GM19328 (cell line): Measurements from ENCODE around the gene RBM20.
"Not testable (repeated sequence)": the region's sequence is repeated elsewhere in the genome, so short reads cannot be mapped to it uniquely, and the experiment has no call there.

ENCODE experiments used
- ATAC-seq: cut with Tn5 transposase; IDR thresholded peaks from one replicate; pipeline ENCODE4 v1.9.1; 2021; ENCODE audit warnings: mild to moderate bottlenecking, moderate library complexity; ENCODE audit not compliant: unreplicated experiment

Gene RBM20

DNA sequence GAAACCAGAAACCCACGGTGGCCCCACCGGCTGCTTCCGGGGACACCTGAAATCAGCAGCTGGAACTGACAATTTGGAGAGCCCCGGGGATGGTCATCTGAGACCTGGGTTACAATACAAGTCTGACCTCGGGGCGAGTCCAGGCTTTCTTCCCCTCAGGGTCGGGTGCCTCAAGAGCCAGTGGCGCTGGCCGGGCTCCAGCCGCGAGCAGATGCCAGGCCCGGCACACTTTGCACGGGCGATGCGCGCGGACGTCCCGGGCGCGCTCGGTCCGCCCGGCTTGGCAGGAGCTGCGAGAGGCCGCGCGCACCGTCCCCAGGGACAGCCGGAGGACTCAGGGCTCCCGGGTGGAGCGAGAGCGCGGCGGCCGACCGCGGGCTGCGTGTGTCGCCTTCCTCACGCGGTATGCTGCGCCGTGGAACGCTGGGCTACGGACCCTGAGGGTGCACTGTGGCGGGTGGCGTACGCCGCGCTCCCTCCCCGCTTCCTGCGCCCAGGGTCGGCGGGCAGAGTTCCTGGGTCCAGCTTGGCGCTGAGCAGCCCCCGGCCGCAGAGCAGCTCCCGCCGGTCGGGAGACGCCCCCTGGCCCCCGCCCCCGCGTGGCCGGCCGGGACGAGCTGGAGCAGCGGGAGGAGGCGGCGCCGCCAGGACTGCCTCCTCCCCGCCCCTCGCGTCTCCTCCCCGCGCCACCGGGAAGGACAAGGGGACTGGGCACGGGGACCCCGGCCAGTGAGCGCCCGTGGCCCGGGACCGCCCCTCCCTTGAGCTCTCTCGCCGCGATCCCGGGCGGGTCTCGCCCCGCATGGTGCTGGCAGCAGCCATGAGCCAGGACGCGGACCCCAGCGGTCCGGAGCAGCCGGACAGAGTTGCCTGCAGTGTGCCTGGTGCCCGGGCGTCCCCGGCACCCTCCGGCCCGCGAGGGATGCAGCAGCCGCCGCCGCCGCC, at the start of gene RBM20:
RBM20 (plus strand) TSS at position 684 of the 945 bp plus-strand sequence; CDS start at position 803, 119 bp downstream.
- no peak for ATAC-seq

DNA sequence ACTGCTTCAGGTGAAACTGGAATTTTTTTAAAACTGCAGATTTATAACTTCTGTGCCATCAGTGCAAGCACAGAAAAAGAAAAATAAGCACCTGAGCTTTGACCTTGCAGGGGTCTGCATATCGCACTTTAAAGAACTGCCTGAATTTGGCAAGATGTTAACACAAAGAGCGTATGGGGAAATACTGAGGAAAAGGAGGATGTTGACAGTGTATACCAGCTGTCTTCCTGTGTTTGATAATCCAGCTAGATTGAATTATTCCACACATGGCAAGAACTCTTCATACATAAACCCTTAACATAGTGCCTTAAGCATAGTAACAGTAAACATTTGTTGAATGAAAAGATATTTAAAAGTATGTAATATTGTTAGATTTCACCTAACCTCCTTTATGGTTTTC, 46.7 kb upstream of the RBM20 start:
- ATAC-seq: no peak

DNA sequence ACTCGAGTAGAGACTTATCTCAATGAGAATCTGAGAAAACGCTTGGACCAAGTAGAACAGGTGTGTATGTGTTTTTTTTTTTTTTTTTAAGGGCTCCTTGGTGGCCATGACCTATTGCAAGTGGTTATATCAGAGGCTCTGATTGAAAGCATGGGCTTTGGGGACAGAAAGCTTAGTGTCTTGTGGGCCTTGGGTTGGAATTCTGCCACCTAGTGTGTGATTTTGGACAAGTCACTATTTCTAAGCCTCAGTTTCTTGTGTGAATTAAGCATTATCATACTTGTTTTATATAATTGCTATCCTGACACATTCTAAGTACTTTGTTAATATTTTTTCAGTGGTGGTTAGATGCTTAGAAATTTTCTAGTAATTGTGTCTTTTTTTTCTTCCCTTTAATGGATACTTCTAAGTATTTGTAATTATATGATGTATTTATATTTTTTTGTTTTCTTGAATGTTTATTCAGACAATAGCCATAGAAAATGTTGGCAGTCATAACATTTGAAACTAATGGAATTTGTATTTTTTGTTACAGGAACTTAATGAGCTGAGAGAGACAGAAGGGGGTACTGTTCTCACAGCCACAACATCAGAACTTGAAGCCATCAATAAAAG, 43.5 kb upstream of the RBM20 start:
- ATAC-seq: no peak

DNA sequence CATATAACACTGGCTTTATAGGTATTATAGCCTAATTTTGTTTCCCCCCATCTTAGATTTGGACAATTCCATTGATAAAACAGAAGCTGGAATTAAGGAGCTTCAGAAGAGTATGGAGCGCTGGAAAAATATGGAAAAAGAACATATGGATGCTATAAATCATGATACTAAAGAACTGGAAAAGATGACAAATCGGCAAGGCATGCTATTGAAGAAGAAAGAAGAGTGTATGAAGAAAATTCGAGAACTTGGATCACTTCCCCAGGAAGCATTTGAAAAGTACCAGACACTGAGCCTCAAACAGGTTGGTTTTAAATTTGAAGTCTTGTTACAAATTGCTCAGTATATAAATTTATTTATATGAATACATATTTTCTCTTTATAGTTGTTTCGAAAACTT, 42.6 kb upstream of the RBM20 start:
- no peak for ATAC-seq

DNA sequence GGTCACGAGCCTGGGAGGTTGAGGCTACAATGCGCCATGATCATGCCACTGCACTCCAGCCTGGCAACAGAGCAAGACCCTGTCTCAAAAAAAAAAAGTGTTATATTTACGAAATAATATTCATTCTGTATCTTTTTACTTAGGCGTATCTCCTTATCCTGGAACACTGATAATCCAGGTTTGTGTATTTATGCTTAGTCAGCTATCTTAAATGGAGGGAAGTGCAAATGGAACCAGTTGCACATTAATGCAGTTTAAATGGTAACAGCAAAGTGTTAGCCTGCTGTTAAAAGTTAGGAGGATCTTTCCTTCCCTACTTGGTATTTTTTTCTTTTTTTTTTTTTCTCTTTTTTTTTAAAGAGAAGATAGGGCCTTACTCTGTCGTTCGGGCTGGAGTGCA, 36.0 kb upstream of the RBM20 start:
- no peak for ATAC-seq

DNA sequence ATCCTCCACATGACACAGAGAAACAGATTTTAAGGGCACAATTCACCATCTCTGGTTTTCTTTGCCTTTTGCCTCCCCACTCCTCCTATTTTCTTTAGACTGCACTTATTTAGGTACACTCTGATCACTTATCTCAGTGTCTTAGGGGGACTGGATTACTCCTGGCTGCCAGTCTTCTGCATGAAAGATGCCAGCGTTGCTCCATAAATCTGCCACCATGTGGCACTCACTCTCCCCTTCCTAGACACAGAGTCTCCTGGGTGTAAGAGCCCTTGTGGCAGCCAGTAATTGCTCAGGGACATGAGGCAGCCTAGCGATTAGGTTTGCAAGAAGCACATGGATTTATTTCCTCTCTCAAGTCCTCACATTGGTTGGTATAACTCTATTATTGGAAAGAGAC, 34.5 kb upstream of the RBM20 start:
- ATAC-seq: no peak

DNA sequence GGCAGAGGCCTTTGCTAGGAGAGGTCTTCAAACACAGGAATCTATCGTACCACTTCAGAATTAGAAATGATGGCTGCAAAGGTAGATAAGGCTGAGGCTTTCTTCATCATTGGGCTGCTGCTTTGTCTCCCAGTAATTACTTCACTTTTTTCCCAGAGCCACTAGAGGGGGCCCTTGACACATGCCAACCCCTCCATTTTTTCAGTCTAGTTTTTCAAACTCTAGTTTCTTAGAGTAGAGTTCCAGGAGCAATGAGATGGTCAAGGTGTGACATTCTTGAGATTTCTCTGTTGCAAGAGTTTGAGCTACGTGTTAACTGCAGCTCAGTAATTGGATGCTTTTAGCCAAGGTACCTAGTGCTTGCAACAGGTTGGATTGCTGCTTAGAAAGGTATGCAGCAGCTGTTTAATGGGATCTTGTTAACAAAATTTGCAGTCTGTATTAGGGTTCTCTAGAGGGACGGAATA, 33.8 kb upstream of the RBM20 start:
- no peak for ATAC-seq

DNA sequence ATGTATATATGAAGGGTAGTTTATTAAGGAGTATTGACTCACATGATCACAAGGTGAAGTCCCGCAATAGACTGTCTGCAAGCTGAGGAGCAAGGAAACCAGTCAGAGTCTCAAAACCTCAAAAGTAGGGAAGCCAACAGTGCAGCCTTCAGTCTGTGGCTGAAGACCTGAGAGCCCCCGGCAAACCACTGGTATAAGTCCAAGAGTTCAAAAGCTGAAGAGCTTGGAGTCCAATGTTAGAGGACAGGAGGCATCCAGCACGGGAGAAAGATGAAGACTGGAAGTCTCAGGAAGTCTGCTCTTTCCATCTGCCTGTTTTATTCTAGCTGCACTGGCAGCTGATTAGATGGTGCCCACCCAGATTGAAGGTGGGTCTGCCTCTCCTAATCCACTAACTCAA, 33.4 kb upstream of the RBM20 start:
- not testable (repeated sequence) for ATAC-seq

DNA sequence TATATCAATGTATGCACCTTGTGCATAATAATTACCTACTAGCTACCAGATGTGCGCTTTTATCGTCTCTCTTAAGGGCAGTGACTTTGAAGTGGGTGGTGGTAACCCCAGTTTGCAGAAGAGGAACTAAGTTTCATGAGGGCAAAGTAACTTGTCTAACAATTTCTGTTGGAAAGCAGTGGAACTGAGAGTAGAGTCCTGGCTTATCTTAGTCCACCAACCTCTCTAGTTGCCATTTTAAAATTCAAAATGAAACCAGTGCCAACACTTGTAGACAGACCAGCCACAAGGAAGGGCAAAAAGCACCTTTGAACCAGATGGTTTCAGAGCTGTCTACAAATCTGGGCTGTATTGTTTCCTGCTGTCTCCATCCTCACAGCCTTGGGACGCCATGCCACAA, 32.0 kb upstream of the RBM20 start:
- ATAC-seq: no peak

DNA sequence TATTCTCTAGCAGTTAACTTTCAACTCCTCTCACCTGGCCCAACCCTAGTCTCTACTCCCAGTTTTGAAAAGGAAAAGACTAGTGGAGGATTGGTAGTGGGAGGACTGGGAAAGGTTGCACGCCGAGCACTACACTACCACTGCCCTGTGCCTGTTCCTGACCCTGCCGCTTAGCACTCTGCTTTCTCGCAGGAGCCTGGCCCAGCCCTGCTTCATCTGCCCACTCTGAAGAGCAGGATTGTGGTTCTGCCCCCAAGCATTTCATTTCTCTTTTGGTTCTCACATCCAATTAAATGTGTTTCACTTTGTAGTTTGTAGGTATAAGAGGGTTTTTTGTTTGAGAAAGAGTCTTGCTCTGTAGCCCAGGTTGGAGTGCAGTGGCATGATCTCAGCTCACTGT, 31.5 kb upstream of the RBM20 start:
- ATAC-seq: no peak

DNA sequence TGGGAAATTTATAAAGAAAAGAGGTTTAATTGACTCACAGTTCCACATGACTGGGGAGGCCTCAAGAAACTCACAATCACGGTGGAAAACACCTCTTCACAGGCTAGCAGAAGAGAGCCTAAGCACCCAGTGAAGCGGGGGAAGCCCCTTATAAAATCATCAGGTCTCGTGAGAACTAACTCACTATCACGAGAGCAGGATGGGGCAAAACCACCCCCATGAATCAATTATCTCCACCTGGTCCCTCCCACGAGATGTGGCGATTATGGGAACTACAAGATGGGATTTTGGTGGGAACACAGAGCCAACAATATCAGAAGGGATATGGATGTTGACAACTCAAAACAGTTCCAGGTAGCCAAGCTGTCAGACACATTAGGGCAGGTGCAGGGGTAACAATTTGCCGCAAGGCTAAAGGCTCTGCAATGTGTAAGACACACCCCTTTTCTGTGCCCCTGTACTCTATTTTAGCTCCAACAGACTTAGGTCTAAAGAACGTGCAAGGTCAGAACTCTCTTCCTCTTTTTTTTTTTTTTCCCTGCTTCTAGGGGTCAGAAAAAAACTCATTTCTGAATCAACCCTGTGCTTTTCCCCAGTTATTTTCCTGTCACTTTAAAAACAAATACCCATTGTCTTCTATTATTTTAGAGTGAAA, 30.7 kb upstream of the RBM20 start:
- peak; percentile 23 for ATAC-seq

DNA sequence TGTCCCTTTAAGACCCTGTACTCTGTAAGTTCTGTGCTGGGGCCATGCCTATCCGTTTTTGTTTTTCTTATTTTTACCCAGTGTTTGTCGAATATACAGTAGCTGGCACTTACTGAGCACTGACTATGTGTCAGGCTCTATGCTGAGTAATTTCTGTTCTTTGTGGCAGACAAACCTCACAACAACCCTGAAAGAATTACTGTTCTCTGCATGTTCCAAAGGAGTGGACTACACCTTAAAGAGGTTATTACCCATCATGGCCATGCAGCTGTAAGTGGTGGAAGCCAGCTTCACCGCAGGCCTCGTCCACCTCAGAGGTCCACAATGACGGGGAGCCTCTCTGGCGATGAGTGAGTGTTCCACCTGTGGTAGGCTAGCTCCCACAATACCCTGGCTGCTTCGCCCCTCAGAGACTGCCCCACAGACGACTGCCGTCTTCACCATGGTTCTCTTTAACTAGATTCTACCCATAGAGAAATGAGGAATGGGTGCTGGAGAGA, 30.1 kb upstream of the RBM20 start:
- peak; percentile 48 for ATAC-seq

DNA sequence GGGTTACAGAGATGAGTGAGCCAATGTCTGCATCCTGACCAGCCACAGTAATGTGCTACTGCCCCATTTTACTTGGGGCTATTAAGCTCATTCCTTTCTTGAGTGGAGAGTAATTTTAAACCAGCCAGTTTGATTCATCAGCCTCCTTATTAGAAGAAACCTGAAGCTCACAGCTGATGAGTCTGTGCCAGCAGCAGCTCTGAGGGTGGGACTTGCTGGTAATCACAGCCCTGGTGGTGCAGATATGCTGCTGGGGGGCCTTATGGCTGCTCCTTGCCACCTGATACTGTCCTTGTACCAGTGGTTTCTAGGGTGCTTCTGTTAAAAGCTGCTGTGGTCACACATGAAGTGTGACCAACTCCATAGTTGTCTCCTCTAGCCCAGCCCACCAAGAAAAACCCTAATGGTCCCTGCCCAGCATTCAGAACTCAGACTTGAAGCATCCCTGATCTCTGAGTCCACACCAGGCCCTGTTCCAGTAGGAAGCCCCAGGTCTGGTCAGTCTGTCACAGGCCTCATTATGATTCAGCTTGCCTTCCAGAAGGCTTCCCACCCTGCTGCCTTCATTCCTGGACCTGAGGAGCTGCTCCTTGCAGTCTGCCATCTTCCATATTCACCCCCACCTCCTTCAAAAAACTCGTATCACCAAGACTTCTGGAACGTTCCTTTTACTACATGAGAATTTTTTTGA, 28.9 kb upstream of the RBM20 start:
- ATAC-seq: no peak

DNA sequence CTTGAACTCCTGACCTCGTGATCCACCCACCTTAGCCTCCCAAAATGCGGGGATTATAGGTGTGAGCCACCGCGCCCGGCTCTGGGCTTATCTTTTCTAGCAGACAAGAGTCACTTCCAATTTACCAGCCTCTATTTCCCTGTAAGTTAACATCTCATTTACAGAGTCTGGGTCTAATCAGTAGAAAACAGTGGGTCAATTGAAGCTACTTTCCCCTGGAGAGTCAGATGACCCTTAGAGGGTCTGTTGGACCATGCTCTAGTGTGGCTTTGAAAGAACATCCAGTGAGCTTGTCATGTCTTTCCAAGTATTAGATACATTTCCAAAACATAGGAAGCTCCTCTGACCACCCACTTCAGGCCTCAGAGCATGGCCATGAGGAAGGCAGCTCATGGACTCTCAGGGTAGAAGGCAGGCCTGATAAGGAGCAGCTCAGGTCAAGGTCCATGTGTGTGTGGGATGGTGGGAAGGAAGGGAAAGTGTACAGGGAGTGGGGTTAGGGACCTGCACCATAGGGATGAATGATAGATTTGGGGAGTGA, 27.6 kb upstream of the RBM20 start:
- ATAC-seq: no peak

DNA sequence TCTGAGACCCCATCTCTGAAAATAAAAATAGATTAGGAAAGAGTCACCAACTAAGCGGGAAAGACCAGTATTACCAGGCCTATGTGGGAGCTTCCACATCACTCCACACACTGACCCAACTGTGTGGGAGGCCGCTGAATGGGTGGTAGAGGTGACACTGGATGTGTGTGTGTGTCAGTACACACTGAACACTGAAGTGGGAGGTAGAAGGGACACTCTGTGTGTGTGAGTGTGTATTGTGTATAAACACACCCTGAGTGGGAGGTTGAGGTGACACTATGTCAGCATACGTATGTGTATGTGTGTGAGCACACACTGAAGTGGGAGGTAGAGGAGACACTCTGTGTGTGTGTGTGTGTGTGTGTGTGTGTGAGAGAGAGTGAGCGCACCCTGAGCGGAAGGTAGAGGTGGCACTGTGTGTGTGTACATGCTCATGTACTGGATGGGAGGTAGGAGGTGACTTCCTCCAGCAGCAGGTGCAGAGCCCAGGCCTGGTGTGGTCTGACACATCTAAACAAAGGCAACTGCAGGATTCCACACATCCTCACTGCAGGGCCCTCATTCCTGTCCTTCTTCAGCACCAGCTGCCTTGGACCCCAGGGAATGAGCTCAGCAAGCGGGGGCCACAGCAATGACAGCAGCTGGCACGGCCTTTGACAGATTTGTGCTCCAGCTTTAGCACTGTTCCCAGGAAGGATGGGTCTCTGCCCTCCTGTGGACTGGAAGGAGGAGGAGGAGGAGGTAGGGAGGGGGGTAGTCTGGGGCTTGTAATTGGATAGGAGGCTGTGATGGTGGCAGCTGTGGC, 26.5 kb upstream of the RBM20 start:
- ATAC-seq: no peak

DNA sequence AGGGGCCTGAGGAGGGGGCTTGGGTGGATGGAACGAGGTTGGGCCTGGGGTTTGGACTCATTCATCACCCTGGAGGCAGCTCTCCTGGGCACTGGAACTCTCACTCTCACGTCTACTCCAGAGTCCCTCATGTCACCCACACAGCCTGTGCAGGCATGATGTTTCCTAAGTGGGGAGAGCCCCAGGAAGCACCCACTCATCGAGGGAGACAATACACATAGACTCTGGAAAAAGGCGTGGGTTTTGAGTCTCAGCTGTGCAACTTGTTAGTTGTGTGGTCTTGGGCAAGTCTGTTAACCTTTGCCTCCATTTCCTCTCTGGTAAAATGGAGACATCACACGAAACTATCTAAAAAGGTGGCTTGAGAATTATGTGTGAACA, 25.9 kb upstream of the RBM20 start:
- ATAC-seq: no peak

DNA sequence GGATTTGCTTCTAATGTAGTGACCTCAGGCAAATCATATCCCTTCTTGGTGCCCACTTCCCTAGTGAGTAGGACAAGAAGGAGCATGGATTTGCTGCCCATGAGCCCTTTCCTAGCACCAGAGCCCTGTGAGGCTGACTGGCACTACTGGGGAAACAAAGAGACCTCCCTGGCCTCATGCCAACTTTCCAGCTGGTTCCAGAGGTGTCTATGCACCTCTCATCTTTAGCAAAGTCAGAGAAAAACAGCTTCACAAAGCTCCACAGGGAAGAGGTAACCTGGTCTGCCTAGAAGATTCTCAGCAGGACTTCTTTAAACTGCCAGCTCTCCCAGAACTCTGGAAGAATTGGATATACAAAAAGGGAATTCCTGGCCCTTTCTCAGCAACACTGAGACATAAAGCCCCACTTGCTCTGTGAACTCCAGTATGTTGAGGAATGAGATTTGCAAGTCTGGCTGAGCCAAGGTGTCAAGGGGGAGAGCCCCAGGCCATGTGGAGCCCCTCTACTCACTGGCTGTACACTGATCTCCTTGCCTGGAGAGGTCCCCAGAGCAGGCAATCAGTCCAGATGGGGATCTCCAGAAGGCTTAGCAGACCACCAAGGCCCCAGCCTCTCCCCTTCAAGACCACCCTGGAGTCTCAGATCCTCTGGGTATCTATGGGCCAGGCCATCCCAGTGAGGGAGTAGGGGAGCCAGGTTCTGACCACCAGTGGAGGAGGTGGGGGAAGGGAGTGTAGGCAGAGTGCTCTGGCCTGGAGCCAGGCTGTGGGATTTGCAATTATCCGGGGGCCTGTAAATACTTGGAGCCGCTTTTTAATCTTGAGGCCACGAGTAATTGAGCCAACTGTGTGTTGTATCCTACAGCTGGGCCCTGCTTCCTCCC, 24.4 kb upstream of the RBM20 start:
- ATAC-seq: no peak

DNA sequence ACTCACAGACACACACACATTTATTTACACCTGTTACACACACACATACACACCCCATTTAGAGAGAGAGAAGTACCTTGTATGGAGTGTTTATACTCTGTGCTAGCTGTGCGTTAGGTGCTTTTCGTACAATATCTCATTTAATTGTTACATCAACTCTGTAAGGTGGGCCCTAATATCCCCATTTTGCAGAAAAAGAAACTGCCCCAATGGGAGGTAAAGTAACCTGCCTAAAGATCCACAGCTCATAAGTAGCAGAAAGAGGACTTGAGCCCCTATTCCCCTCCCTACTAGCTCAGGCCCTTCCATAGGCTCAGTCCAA, 23.8 kb upstream of the RBM20 start:
- ATAC-seq: no peak

DNA sequence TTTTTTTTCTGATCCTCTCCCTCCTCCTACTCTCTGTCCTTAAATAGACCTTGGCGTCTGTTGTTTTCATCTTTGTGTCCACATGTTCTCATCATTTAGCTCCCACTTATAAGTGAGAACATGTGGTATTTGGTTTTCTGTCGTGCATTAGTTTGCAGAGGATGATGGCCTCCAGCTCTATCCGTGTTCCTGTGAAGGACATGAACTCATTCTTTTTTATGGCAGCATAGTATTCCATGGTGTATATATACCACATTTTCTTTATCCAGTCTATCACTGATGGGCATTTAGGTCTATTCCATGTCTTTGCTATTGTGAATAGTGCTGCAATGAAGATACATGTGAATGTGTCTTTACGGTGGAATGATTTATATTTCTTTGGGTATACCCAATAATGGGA, 20.8 kb upstream of the RBM20 start:
- ATAC-seq: not testable (repeated sequence)
